ENCODE measurements around the gene TRAPPC12.
A peak's percentile ranks its signal among the peaks of the same experiment; 100 is the strongest.

GRCh38 chr2:3519255-3520205, 140.0 kb downstream of the TRAPPC12 start, which contains the start of gene ADI1:
- TF ChIP-seq CTCF (IDR thresholded peaks at IDR 0.05) = no peak
- TF ChIP-seq POLR2A (IDR thresholded peaks at IDR 0.05) = peak in 1 of 2 donors; percentile 72
- peak in 1 of 2 donors; percentile 73 for TF ChIP-seq POLR2AphosphoS5 (IDR thresholded peaks at IDR 0.05; ENCODE audit: insufficient read depth in 1 of 2, low read depth in 1 of 2)

Data from vagina (tissue), 2 donors.